SK-N-SH treated with all-trans-retinoic acid at 6 μM for 48 hours (cell line): ENCODE data around the gene POTEE.
"Not testable (repeated sequence)": the region's sequence is repeated elsewhere in the genome, so short reads cannot be mapped to it uniquely, and the experiment has no call there.

Experiments used
- ATAC-seq: fragments of 200-7000 bp; cut with Tn5 transposase; 3 replicates; pipeline ENCODE4 v1.9.1; 2020; ENCODE audit warnings: mild to moderate bottlenecking, moderate library complexity
- ARNTL ChIP-seq: fragments of 450-650 bp; formaldehyde crosslinking; IDR thresholded peaks from 2 replicates; pipeline ENCODE4 v1.5.0; 2020; ENCODE audit warnings: low read depth, mild to moderate bottlenecking, moderate library complexity, borderline replicate concordance
- CREB5 ChIP-seq: fragments of 250-450 bp; sonication (Bioruptor Pico); IDR thresholded peaks from 2 replicates; pipeline ENCODE4 v1.5.1; 2020; ENCODE audit warnings: low read depth, mild to moderate bottlenecking, moderate library complexity
- CSRNP3 ChIP-seq: fragments of 250-450 bp; sonication (Bioruptor Pico); IDR thresholded peaks from 2 replicates; pipeline ENCODE4 v1.5.1; 2021; ENCODE audit warnings: mild to moderate bottlenecking, moderate library complexity
- GLIS3 ChIP-seq: fragments of 250-450 bp; sonication (Bioruptor Pico); IDR thresholded peaks from 2 replicates; pipeline ENCODE4 v1.5.0; 2020; ENCODE audit warnings: mild to moderate bottlenecking, moderate library complexity
- ISL1 ChIP-seq: fragments of 250-450 bp; sonication (Bioruptor Pico); IDR thresholded peaks from 2 replicates; pipeline ENCODE4 v2.1.2; 2022; ENCODE audit warnings: mild to moderate bottlenecking, moderate library complexity
- OSR1 ChIP-seq: fragments of 250-450 bp; sonication (Bioruptor Pico); IDR thresholded peaks from 2 replicates; pipeline ENCODE4 v1.8.0; 2022; ENCODE audit warnings: moderate library complexity, mild to moderate bottlenecking, inconsistent platforms
- PATZ1 ChIP-seq: fragments of 250-450 bp; sonication (Bioruptor Pico); IDR thresholded peaks from 2 replicates; pipeline ENCODE4 v1.8.0; 2020; ENCODE audit warnings: mild to moderate bottlenecking, moderate library complexity, borderline replicate concordance
- SNAI2 ChIP-seq: fragments of 250-450 bp; sonication (Bioruptor Pico); IDR thresholded peaks from 2 replicates; pipeline ENCODE4 v1.5.0; 2020; ENCODE audit warnings: mild to moderate bottlenecking, moderate library complexity
- TOX ChIP-seq: fragments of 250-450 bp; sonication (Bioruptor Pico); IDR thresholded peaks from 2 replicates; pipeline ENCODE4 v1.8.0; 2021; ENCODE audit warnings: mild to moderate bottlenecking, moderate library complexity, borderline replicate concordance
- TSHZ2 ChIP-seq: fragments of 250-450 bp; sonication (Bioruptor Pico); IDR thresholded peaks from 2 replicates; pipeline ENCODE4 v1.5.0; 2020; ENCODE audit warnings: mild to moderate bottlenecking, moderate library complexity
- ZC3H10 ChIP-seq: fragments of 250-450 bp; sonication (Bioruptor Pico); IDR thresholded peaks from 2 replicates; pipeline ENCODE4 v1.5.1; 2021; ENCODE audit warnings: mild to moderate bottlenecking, moderate library complexity
- ZFP3 ChIP-seq: fragments of 250-450 bp; sonication (Bioruptor Pico); IDR thresholded peaks from 2 replicates; pipeline ENCODE4 v1.5.0; 2020; ENCODE audit warnings: mild to moderate bottlenecking, moderate library complexity
- ZFP30 ChIP-seq: fragments of 450-650 bp; formaldehyde crosslinking; IDR thresholded peaks from 2 replicates; pipeline ENCODE4 v1.5.0; 2022; ENCODE audit warnings: mild to moderate bottlenecking, moderate library complexity
- ZNF565 ChIP-seq: fragments of 450-650 bp; formaldehyde crosslinking; conservative IDR thresholded peaks from 2 replicates; pipeline ENCODE4 v1.5.0; 2020; ENCODE audit warnings: low read depth, mild to moderate bottlenecking, moderate library complexity
- ZNF70 ChIP-seq: fragments of 450-650 bp; formaldehyde crosslinking; IDR thresholded peaks from 2 replicates; pipeline ENCODE4 v1.5.0; 2020; ENCODE audit warnings: mild to moderate bottlenecking, moderate library complexity
- ZNF8 ChIP-seq: fragments of 450-650 bp; formaldehyde crosslinking; IDR thresholded peaks from 2 replicates; pipeline ENCODE4 v1.5.0; 2020; ENCODE audit warnings: mild to moderate bottlenecking, moderate library complexity

Gene POTEE

GRCh38 chr2:131209030-131209772, at the start of gene POTEE:
Gene POTEE (plus strand): TSS chr2:131209536. CDS start chr2:131218403, 8,867 bp downstream.
- ATAC-seq, result not testable (repeated sequence)

- ATAC-seq, result not testable (repeated sequence)
Measured at GRCh38 chr2:131165562-131165961, 43.8 kb upstream of the POTEE start.

GRCh38 chr2:131168538-131168937, 40.8 kb upstream of the POTEE start:
- TF ChIP-seq CSRNP3 (CRISPR knock-in tag) (no peak), CREB5 (CRISPR knock-in tag) (no peak), ARNTL (CRISPR knock-in tag) (no peak), ZC3H10 (CRISPR knock-in tag) (no peak), GLIS3 (CRISPR knock-in tag) (no peak), ZNF565 (CRISPR knock-in tag) (no peak), SNAI2 (no peak), ISL1 (CRISPR knock-in tag) (no peak), ZNF70 (CRISPR knock-in tag) (no peak), PATZ1 (CRISPR knock-in tag) (no peak), ZFP30 (no peak), ZFP3 (CRISPR knock-in tag) (no peak), TOX (CRISPR knock-in tag) (no peak), OSR1 (CRISPR knock-in tag) (no peak), ZNF8 (CRISPR knock-in tag) (no peak), TSHZ2 (CRISPR knock-in tag) (no peak)
- ATAC-seq, result no peak

- not testable (repeated sequence) for ATAC-seq
Measured at GRCh38 chr2:131178050-131178449, 31.3 kb upstream of the POTEE start.

- not testable (repeated sequence) for ATAC-seq
Measured at GRCh38 chr2:131178721-131179418, 30.5 kb upstream of the POTEE start.

GRCh38 chr2:131181451-131181850, 27.9 kb upstream of the POTEE start:
- not testable (repeated sequence) for ATAC-seq

GRCh38 chr2:131193421-131193820, 15.9 kb upstream of the POTEE start:
- ATAC-seq, result not testable (repeated sequence)

GRCh38 chr2:131196186-131196585, 13.2 kb upstream of the POTEE start:
- not testable (repeated sequence) for ATAC-seq
